WERI-Rb-1 (cell line): Measurements from ENCODE around the gene CHDH.
A peak's percentile ranks its signal among the peaks of the same experiment; 100 is the strongest.

Experiments
- DNase-seq: peaks from one replicate; pipeline ENCODE4 v3.0.0-alpha.2; 2020
- H3K27ac ChIP-seq: fragments of 250-450 bp; sonication (Bioruptor Pico); 2 replicates; pipeline ENCODE4 v1.5.1; 2020; ENCODE audit warnings: mild to moderate bottlenecking, moderate library complexity
- H3K27me3 ChIP-seq: fragments of 250-450 bp; sonication (Bioruptor Pico); 2 replicates; pipeline ENCODE4 v1.5.1; 2021; ENCODE audit warnings: mild to moderate bottlenecking, low read depth, moderate library complexity; ENCODE audit not compliant: insufficient read depth, severe bottlenecking
- H3K36me3 ChIP-seq: fragments of 250-450 bp; sonication (Bioruptor Pico); 2 replicates; pipeline ENCODE4 v1.5.1; 2020; ENCODE audit warnings: mild to moderate bottlenecking, moderate library complexity
- H3K4me3 ChIP-seq: 2 replicates; pipeline ENCODE4 v1.5.1; 2011; ENCODE audit warnings: low read depth, mild to moderate bottlenecking, control low read depth, low read length
- H3K9me3 ChIP-seq: fragments of 250-450 bp; sonication (Bioruptor Pico); 2 replicates; pipeline ENCODE4 v1.5.1; 2021; ENCODE audit warnings: mild to moderate bottlenecking, moderate library complexity; ENCODE audit not compliant: severe bottlenecking
- CTCF ChIP-seq: IDR thresholded peaks from 2 replicates; pipeline ENCODE4 v1.5.1; 2011; ENCODE audit warnings: low read depth, mild to moderate bottlenecking, control low read depth, inconsistent platforms, low read length

The CHDH gene

GRCh38 chr3:53841296-53841695 lies 4.9 kb downstream of the CHDH start:
- H3K4me3 ChIP-seq = no peak overlapping the region
- H3K27ac ChIP-seq = no peak overlapping the region
- no peak for DNase-seq
- no peaks in the 10 kb centered on the region for H3K27me3 ChIP-seq
- no peaks in the 10 kb centered on the region for H3K36me3 ChIP-seq
- TF ChIP-seq CTCF = peak; percentile 55
- H3K9me3 ChIP-seq = no peaks in the 10 kb centered on the region

GRCh38 chr3:53837331-53837730 lies 8.9 kb downstream of the CHDH start:
- no peaks in the 10 kb centered on the region for H3K36me3 ChIP-seq
- no peaks in the 10 kb centered on the region for H3K9me3 ChIP-seq
- TF ChIP-seq CTCF = no peak
- no peaks in the 10 kb centered on the region for H3K27me3 ChIP-seq
- no peak overlapping the region for H3K4me3 ChIP-seq
- no peak overlapping the region for H3K27ac ChIP-seq
- DNase-seq = no peak

- TF ChIP-seq CTCF = no peak
- H3K36me3 ChIP-seq = no peaks in the 10 kb centered on the region
- H3K4me3 ChIP-seq = no peak overlapping the region
- H3K27me3 ChIP-seq = no peaks in the 10 kb centered on the region
- no peak for DNase-seq
- H3K27ac ChIP-seq = no peak overlapping the region
- no peaks in the 10 kb centered on the region for H3K9me3 ChIP-seq
Observed at GRCh38 chr3:53836084-53836872, 9.9 kb downstream of the CHDH start.

GRCh38 chr3:53835257-53835656 lies 11.0 kb downstream of the CHDH start:
- H3K27me3 ChIP-seq = no peaks in the 10 kb centered on the region
- no peak for TF ChIP-seq CTCF
- H3K9me3 ChIP-seq = no peaks in the 10 kb centered on the region
- no peak overlapping the region for H3K27ac ChIP-seq
- H3K36me3 ChIP-seq = no peaks in the 10 kb centered on the region
- DNase-seq = no peak
- H3K4me3 ChIP-seq = no peak overlapping the region

- no peaks in the 10 kb centered on the region for H3K9me3 ChIP-seq
- no peak for TF ChIP-seq CTCF
- H3K27ac ChIP-seq = no peak overlapping the region
- H3K4me3 ChIP-seq = no peak overlapping the region
- no peak for DNase-seq
- H3K27me3 ChIP-seq = no peaks in the 10 kb centered on the region
- H3K36me3 ChIP-seq = no peaks in the 10 kb centered on the region
Observed at GRCh38 chr3:53834429-53835095, 11.7 kb downstream of the CHDH start.
